ENCODE results near the gene KIAA1217.
"Not testable (repeated sequence)": the region's sequence is repeated elsewhere in the genome, so short reads cannot be mapped to it uniquely, and the experiment has no call there.

KIAA1217 gene

GRCh38 chr10:24468281-24468751 lies 259.4 kb downstream of the KIAA1217 start:
- DNase-seq = no peak

- no peak for DNase-seq
Observed at GRCh38 chr10:24469993-24470392, 261.1 kb downstream of the KIAA1217 start.

- no peak for DNase-seq
Observed at GRCh38 chr10:24475598-24475997, 266.7 kb downstream of the KIAA1217 start.

- DNase-seq = no peak
Observed at GRCh38 chr10:24476913-24477701, 268.2 kb downstream of the KIAA1217 start.

DNA sequence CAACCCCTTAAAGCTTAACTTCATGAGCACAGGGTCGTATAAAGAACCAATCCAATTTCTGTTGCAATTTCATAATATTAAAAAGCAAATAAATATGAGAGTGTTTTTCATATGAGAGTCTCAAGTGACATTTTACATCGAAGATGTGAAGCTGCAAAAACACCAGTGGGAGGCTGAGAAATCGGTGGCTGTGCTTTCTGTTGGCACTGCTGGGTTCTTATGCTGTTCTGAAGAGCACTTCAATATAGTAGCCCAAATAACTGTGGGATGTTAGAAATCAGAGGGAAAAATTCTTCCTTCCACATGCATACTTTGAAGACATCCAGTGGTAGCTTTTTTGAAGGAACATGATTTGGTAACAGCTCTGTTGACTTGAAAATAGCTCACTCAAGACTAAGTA lies 269.0 kb downstream of the KIAA1217 start:
- DNase-seq = no peak

- DNase-seq = no peak
Observed at GRCh38 chr10:24479806-24480205, 270.9 kb downstream of the KIAA1217 start.

DNA sequence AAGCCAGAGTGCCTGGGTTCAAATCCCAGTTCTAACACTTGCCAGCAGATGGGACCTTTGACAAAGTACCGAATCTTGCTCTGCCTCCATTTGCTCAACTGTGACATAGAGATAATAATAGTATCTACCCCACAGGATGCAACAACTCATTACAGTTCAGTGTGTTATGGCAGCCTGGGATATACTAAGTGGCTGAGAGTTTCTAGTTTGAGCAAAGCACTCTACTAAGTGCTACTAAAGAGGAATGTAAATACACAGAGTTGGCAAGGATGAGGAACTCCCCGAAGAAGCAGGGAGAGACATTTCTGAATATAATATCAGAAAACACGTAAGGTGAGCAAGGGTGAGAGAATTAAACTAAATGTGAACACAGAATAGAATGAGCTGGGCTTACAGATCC lies 271.5 kb downstream of the KIAA1217 start:
- DNase-seq = no peak

GRCh38 chr10:24481241-24481640 lies 272.3 kb downstream of the KIAA1217 start:
- DNase-seq = no peak

- DNase-seq = not testable (repeated sequence)
Observed at GRCh38 chr10:24482713-24483112, 273.8 kb downstream of the KIAA1217 start.

- DNase-seq = no peak
Observed at GRCh38 chr10:24483701-24484100, 274.8 kb downstream of the KIAA1217 start.

DNA sequence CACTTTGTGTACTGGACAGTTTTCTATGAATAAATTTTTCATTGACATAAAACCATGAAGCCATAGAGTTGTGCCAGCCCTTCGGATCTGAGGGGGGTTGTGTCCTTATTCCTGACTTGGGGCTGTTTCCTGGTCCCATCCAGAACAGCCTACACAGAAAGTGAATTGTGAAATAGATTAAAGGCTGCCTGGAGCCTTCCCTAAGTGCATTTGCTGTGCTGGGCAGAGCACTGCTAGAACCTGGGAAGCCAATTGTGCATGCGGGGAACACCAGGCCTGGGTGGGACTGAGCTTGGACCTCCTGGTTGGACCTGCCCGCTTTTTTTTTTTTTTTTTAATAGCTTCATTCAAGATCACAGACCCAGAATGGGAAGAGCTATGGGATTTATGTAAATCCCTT lies 275.8 kb downstream of the KIAA1217 start:
- no peak for DNase-seq

DNA sequence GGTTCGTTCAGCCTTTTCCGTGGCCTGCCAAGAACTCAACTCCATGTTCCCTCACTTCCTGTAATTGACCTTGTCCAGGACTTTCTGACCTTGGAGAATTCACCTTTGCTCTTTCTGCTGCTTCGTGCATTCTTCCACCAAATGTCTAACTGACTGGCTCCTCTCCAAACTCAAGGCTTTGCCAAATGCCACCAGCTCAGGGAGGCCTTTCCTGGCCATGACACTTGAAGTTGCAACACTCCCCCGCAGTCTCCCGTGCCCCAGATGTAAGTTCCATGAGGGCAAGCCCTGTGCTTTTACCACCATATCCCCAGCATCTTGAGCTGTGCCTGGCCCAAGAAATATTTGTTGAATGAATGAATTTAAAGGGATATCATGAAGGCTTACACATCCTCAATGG lies 276.4 kb downstream of the KIAA1217 start:
- no peak for DNase-seq

GRCh38 chr10:24488631-24489030 lies 279.7 kb downstream of the KIAA1217 start:
- no peak for DNase-seq

GRCh38 chr10:24493165-24493564 lies 284.2 kb downstream of the KIAA1217 start:
- no peak for DNase-seq

- DNase-seq = no peak
Observed at GRCh38 chr10:24494236-24494635, 285.3 kb downstream of the KIAA1217 start.

DNA sequence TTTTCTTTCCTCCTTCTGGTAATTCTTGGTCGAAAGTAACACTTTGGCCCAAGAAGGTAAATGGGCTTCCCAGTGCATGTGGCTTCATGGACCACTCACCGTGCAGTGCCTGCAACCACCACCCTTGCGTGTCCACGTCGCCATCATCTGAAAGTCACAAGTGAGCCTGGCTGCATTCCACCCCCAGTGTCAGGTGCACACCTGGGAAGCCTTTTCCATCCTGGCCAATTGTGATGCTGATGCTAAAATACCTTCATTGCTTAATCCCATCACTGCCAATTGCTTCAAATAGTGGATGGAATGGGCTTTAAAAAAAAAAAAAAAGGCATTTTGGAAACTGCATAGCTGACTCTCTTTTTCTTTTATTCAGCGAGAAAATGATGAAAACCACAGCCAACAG lies 285.8 kb downstream of the KIAA1217 start:
- no peak for DNase-seq

DNA sequence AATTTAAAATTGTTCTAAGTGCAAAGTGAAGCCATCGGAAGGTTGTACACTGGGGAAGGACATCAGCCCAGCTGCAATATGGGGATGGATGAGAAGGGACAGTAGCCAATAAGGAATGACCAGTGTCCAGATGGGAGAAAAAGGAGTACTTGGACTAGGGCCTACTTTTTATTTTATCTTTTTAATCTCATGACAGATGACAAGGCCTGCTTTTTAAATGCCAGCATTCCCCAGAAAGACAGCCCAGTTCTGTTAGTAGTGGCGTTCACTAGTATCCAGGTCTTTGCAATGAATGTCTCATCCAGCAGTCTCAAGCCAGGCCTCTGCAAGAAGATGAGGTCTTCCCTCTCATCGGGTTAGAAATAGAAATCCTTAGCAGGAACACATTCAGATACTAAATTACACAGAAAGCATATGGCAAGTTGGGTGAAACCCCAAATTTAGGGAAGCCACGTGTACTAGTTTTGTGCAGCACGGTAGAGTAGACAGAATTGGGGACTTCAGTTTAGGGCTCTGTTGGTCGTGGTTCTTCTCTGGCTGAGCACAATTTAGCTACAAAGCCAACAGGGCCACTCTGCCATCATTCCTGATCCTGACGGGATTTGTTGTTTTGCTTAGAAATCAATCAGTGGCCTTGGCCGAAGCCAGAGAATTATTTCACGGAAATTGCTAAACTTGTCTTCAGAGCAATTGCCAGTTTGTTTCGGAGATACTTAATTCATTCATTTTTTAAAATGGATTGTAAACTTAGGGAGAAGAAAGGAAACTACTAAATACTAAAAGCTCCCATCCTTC lies 286.9 kb downstream of the KIAA1217 start:
- no peak for DNase-seq

GRCh38 chr10:24496906-24497305 lies 288.0 kb downstream of the KIAA1217 start:
- no peak for DNase-seq

GRCh38 chr10:24501056-24501711 lies 292.2 kb downstream of the KIAA1217 start:
- no peak for DNase-seq

- no peak for DNase-seq
Observed at GRCh38 chr10:24502006-24502405, 293.1 kb downstream of the KIAA1217 start.

GRCh38 chr10:24502801-24503460 lies 294.0 kb downstream of the KIAA1217 start:
- DNase-seq = no peak

- DNase-seq = no peak
Observed at GRCh38 chr10:24503461-24504320, 294.8 kb downstream of the KIAA1217 start.

Measured in midbrain (tissue), 1 donor.